Right atrium auricular region (tissue), 2 donors: ENCODE results near the gene NDFIP1. TPM values are rescaled to one million over a fixed set of nuclear protein-coding genes. Genes with fewer than 3 reads are reported as not detected.

Experiments
- DNase-seq: peaks from one replicate; pipeline ENCODE4 v3.0.0-alpha.2; 2019; ENCODE audit warnings: low spot score
- H3K27ac ChIP-seq, 2 donors: fragments of 200-600 bp; sonication (generic); 1 replicate in 1 of 2; 2 replicates in 1 of 2; pipeline ENCODE4 v1.5.1; 2016 to 2019
- H3K27me3 ChIP-seq, 2 donors: fragments of 200-600 bp; sonication (generic); one replicate each; pipeline versions ENCODE4 v1.5.1 to v1.6.0; 2017 to 2019
- H3K36me3 ChIP-seq: fragments of 200-600 bp; sonication (generic); one replicate; pipeline ENCODE4 v1.5.1; 2016
- H3K4me1 ChIP-seq, 2 donors: fragments of 200-600 bp; sonication (generic); one replicate each; pipeline versions ENCODE4 v1.5.1 to v1.6.0; 2017 to 2019
- H3K4me3 ChIP-seq, 2 donors: fragments of 200-600 bp; sonication (generic); 1 replicate in 1 of 2; 2 replicates in 1 of 2; pipeline ENCODE4 v1.5.1; 2017 to 2019; ENCODE audit warnings: mild to moderate bottlenecking in 1 of 2, moderate library complexity in 1 of 2
- H3K9me3 ChIP-seq, 2 donors: fragments of 200-600 bp; sonication (generic); one replicate each; pipeline ENCODE4 v1.5.1; 2019
- total RNA-seq, 2 donors: library from RNA; depleted of rRNA; stranded (reverse); fragments of >200 nt; gene quantifications; one replicate each; pipeline ENCODE4 v1.1.0, GENCODE V29; 2016
- TF ChIP-seq, protein P1 (sequence below), 2 donors: fragments of 200-600 bp; sonication (generic); IDR thresholded peaks; one replicate each; pipeline ENCODE4 v1.5.1; 2019; ENCODE audit warnings: antibody characterized with exemption in 2 of 2

The NDFIP1 gene
- total RNA-seq, 2 donors from 2014 or later, result 69.3 to 75.0 TPM

- Histone ChIP-seq H3K4me1 (peaks cover 0 to 51% of the 10 kb centered on the region in 2 donors), H3K27ac (no peak overlapping the region)
- no peak for DNase-seq
These were observed 9.1 kb downstream of the NDFIP1 start for GRCh38 chr5:142117579-142118151.

DNA sequence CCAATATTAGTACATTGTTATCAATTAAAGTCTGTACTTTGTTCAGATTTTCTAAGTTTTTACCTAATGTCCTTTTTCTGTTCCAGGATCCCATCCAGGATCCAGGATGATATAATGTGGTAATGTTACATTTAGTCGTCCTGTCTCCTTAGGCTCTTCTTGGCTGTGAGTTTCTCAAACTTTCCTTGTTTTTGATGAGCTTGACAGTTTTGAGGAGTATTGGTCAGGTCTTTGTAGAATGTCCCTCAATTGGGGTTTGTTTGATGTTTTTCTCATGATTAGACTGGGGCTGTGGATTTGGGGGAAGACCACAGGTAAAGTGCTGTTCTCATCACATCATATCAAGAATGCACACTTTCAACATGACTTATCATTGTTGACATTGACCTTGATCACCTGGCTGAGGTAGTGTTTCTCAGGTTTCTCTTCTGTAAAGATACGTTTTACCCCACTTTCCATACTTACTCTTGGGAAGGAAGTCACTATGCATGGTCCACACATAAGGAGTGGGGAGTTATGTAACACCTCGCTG is 9.6 kb downstream of the NDFIP1 start:
- no peaks in the 10 kb centered on the region for H3K9me3 ChIP-seq
- H3K4me1 ChIP-seq, result peaks cover 0 to 48% of the 10 kb centered on the region in 2 donors
- no peaks in the 10 kb centered on the region for H3K27me3 ChIP-seq
- TF ChIP-seq, protein P1, sequence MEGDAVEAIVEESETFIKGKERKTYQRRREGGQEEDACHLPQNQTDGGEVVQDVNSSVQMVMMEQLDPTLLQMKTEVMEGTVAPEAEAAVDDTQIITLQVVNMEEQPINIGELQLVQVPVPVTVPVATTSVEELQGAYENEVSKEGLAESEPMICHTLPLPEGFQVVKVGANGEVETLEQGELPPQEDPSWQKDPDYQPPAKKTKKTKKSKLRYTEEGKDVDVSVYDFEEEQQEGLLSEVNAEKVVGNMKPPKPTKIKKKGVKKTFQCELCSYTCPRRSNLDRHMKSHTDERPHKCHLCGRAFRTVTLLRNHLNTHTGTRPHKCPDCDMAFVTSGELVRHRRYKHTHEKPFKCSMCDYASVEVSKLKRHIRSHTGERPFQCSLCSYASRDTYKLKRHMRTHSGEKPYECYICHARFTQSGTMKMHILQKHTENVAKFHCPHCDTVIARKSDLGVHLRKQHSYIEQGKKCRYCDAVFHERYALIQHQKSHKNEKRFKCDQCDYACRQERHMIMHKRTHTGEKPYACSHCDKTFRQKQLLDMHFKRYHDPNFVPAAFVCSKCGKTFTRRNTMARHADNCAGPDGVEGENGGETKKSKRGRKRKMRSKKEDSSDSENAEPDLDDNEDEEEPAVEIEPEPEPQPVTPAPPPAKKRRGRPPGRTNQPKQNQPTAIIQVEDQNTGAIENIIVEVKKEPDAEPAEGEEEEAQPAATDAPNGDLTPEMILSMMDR (IDR thresholded peaks at IDR 0.05), result no peak
- H3K36me3 ChIP-seq, result peaks cover 4% of the 10 kb centered on the region
- no peak for DNase-seq
- no peak overlapping the region for H3K27ac ChIP-seq
- no peak overlapping the region for H3K4me3 ChIP-seq

More at GRCh38 chr5:142117579-142118151, 9.1 kb downstream of the NDFIP1 start:
- peaks cover 4% of the 10 kb centered on the region for H3K36me3 ChIP-seq
- H3K27me3 ChIP-seq, result no peaks in the 10 kb centered on the region
- no peaks in the 10 kb centered on the region for H3K9me3 ChIP-seq
- TF ChIP-seq, protein P1 (IDR thresholded peaks at IDR 0.05), result no peak
- H3K4me3 ChIP-seq, result no peak overlapping the region

- peaks cover 0 to 39% of the 10 kb centered on the region in 2 donors for H3K4me1 ChIP-seq
- DNase-seq, result no peak
- TF ChIP-seq, protein P1 (IDR thresholded peaks at IDR 0.05), result no peak
- H3K27ac ChIP-seq, result no peak overlapping the region
- no peaks in the 10 kb centered on the region for H3K27me3 ChIP-seq
- H3K36me3 ChIP-seq, result peaks cover 4% of the 10 kb centered on the region
- no peaks in the 10 kb centered on the region for H3K9me3 ChIP-seq
- H3K4me3 ChIP-seq, result no peak overlapping the region
These were observed 10.6 kb downstream of the NDFIP1 start for GRCh38 chr5:142119051-142119625.

GRCh38 chr5:142120247-142120935 is 11.8 kb downstream of the NDFIP1 start:
- Histone ChIP-seq H3K27me3 (no peaks in the 10 kb centered on the region), H3K27ac (no peak overlapping the region), H3K4me3 (no peak overlapping the region), H3K9me3 (no peaks in the 10 kb centered on the region), H3K4me1 (peaks cover 0 to 36% of the 10 kb centered on the region in 2 donors), H3K36me3 (peaks cover 4% of the 10 kb centered on the region)
- DNase-seq, result no peak
- TF ChIP-seq, protein P1 (IDR thresholded peaks at IDR 0.05), result no peak

DNA sequence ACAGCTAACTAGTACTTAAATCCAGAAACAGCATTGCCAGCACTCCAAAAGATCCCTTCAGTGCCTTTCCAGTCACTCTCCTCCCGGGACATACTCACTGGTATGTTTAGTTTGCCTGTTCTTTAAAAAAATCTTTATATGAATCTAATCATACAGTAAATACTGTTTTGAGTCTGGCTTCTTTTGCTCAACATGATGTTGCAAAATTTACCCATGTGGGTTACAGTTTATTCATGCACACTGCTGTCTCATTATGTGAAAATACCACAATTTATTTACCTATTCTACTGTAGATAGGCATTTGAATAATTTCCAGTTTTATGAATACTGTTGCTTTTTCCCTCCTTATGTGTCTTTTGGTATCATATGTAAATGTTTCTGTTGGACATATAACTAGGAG is 13.5 kb downstream of the NDFIP1 start:
- Histone ChIP-seq H3K4me3 (no peak overlapping the region), H3K9me3 (no peaks in the 10 kb centered on the region), H3K4me1 (peaks cover 0 to 22% of the 10 kb centered on the region in 2 donors), H3K27me3 (no peaks in the 10 kb centered on the region), H3K36me3 (peaks cover 4% of the 10 kb centered on the region), H3K27ac (no peak overlapping the region)
- TF ChIP-seq, protein P1 (IDR thresholded peaks at IDR 0.05), result no peak
- DNase-seq, result no peak
